Left ventricle myocardium inferior (tissue), 1 donor: ENCODE measurements around the gene OGFR. TPM values are rescaled to one million over a fixed set of nuclear protein-coding genes. Genes with fewer than 3 reads are reported as not detected.

Experiments
- DNase-seq: peaks from one replicate; pipeline ENCODE4 v3.0.0-alpha.2; 2020
- H3K27ac ChIP-seq: fragments of 200-600 bp; replicated peaks from 2 replicates; pipeline ENCODE4 v1.8.0; 2021
- H3K27me3 ChIP-seq: fragments of 200-600 bp; 2 replicates; pipeline ENCODE4 v1.8.0; 2021; ENCODE audit warnings: low read depth
- H3K36me3 ChIP-seq: fragments of 200-600 bp; 2 replicates; pipeline ENCODE4 v1.8.0; 2021
- H3K4me1 ChIP-seq: fragments of 200-600 bp; 2 replicates; pipeline ENCODE4 v1.8.0; 2021
- H3K4me3 ChIP-seq: fragments of 200-600 bp; 2 replicates; pipeline ENCODE4 v1.8.0; 2021; ENCODE audit warnings: mild to moderate bottlenecking, moderate library complexity
- H3K9me3 ChIP-seq: fragments of 200-600 bp; replicated peaks from 2 replicates; pipeline ENCODE4 v1.8.0; 2021
- CTCF ChIP-seq: fragments of 200-600 bp; IDR thresholded peaks from 2 replicates; pipeline ENCODE4 v1.8.0; 2021; ENCODE audit warnings: antibody characterized with exemption, mild to moderate bottlenecking, borderline replicate concordance
- intact Hi-C: fragments of 100-400 bp; cut with micrococcal nuclease; formaldehyde crosslinking; loops from one replicate; pipeline ENCODE4 v1.11.0; 2022
- total RNA-seq: library from RNA; stranded (reverse); fragmentation: NEBNext Ultra II Directional; extraction: Animal tissue kit (Norgen Biotek cat#: 25700); gene quantifications from one replicate; pipeline ENCODE4 v1.2.1, GENCODE V29; 2021
- donor health status: DM: no; HTN: yes; CAD: no; lungs with severe emphysema.

OGFR gene
- total RNA-seq, 1 donor from 2014 or later = 19.2 TPM

- Histone ChIP-seq H3K9me3 (no peaks in the 10 kb centered on the region), H3K27ac (no peak overlapping the region), H3K36me3 (no peaks in the 10 kb centered on the region), H3K4me3 (no peak overlapping the region), H3K27me3 (peaks cover 8% of the 10 kb centered on the region), H3K4me1 (peaks cover 23% of the 10 kb centered on the region)
- intact Hi-C loops = no loop called here
- no peak for TF ChIP-seq CTCF
- DNase-seq = no peak
These were observed 19.2 kb upstream of the OGFR start for GRCh38 chr20:62785393-62785792.

GRCh38 chr20:62786157-62786556 lies 18.5 kb upstream of the OGFR start:
- DNase-seq = no peak
- Histone ChIP-seq H3K36me3 (no peaks in the 10 kb centered on the region), H3K27ac (no peak overlapping the region), H3K4me3 (no peak overlapping the region), H3K27me3 (peaks cover 8% of the 10 kb centered on the region), H3K9me3 (no peaks in the 10 kb centered on the region), H3K4me1 (peaks cover 25% of the 10 kb centered on the region)
- no peak for TF ChIP-seq CTCF
- intact Hi-C loops = no loop called here

GRCh38 chr20:62787321-62787720 lies 17.3 kb upstream of the OGFR start:
- Histone ChIP-seq H3K9me3 (no peaks in the 10 kb centered on the region), H3K27me3 (peaks cover 8% of the 10 kb centered on the region), H3K36me3 (no peaks in the 10 kb centered on the region), H3K4me3 (no peak overlapping the region), H3K27ac (no peak overlapping the region), H3K4me1 (peaks cover 29% of the 10 kb centered on the region)
- DNase-seq = no peak
- intact Hi-C loops = no loop called here
- TF ChIP-seq CTCF = no peak

DNA sequence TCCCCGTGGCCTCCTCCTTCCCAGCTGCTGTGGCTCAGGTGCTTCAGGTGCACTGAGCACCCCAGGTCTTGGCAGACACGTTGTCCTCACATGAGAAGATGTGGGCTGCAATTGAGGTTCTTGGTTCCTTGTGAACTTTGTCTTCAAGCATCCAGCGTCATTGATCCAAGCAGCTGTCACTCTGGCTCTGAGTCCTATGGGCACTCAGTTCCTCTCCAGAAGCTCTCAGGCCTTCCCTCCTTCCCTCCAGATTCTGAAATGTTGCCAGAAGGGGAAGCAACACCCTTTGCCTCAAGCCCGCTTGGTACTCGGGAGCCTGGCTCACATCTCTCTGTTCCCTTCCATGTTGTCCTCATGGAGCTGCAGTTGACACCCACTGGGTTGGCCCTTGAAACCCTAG lies 16.8 kb upstream of the OGFR start:
- Histone ChIP-seq H3K36me3 (no peaks in the 10 kb centered on the region), H3K4me1 (peaks cover 24% of the 10 kb centered on the region), H3K4me3 (no peak overlapping the region), H3K27me3 (peaks cover 8% of the 10 kb centered on the region), H3K9me3 (no peaks in the 10 kb centered on the region), H3K27ac (no peak overlapping the region)
- TF ChIP-seq CTCF = no peak
- no peak for DNase-seq
- intact Hi-C loops = no loop called here

DNA sequence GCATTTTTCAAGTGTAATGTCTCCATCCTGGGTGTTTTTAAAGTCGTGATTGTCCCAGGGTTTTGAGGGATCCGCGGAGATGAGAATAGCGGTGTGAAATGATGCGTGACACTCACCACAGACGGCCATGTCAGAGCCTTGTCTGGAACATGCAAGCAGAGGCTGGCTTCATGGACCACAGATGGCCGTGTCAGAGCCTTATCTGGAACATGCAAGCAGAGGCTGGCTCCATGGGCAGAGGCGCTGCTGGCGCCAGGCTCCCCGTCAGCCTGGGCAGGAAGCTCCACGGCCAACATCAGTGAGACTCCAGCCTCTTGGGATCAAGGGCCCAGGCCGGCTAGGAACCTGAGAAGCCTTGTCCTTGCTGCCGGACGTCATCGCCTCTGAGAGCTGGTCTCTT lies 16.0 kb upstream of the OGFR start:
- intact Hi-C loops = no loop called here
- Histone ChIP-seq H3K36me3 (no peaks in the 10 kb centered on the region), H3K4me1 (peaks cover 22% of the 10 kb centered on the region), H3K27me3 (peaks cover 8% of the 10 kb centered on the region), H3K27ac (no peak overlapping the region), H3K9me3 (no peaks in the 10 kb centered on the region), H3K4me3 (no peak overlapping the region)
- no peak for TF ChIP-seq CTCF
- DNase-seq = no peak

DNA sequence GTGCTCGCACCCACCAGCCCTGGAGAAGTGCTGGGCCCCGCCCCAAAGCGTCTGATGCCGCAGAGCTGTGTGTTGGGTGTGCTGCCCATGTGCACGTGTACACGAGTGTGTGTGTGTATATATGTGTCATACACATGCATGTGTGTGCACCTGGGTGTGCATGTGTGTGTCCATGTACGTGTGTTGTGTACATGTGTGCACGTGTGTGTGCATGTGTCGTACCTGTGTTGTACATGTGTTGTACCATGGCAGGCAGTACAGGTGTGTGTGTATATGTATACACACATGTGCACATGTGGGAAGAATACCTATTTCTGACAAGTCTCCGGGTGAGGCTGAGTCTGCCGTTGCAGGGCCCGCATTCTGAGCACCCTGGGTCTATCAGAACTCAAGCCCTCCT lies 14.6 kb upstream of the OGFR start:
- no peak for TF ChIP-seq CTCF
- intact Hi-C loops = loop anchor here (5.0 to 10.0 kb wide), 2 partner anchors 123 to 285 kb away; no protein-coding TSS in a partner anchor
- H3K36me3 ChIP-seq = no peaks in the 10 kb centered on the region

More for the DNA sequence above, 14.6 kb upstream of the OGFR start:
- Histone ChIP-seq H3K27ac (no peak overlapping the region), H3K4me1 (peaks cover 26% of the 10 kb centered on the region), H3K9me3 (no peaks in the 10 kb centered on the region), H3K4me3 (no peak overlapping the region), H3K27me3 (peaks cover 8% of the 10 kb centered on the region)
- DNase-seq = no peak
